ENCODE measurements around the gene WDR1.
A peak's percentile ranks its signal among the peaks of the same experiment; 100 is the strongest.

WDR1 gene

GRCh38 chr4:10063544-10064300 is 52.9 kb downstream of the WDR1 start:
- ATAC-seq (no peak), DNase-seq (ENCODE audit: low spot score in 2 of 2) (no peak)
- Mint-ChIP-seq H3K4me1 (no peaks in the 10 kb centered on the region), H3K27ac (peak overlapping the region; percentile 20), H3K4me3 (no peak overlapping the region), H3K36me3 (peaks cover 69% of the 10 kb centered on the region), H3K9me3 (no peaks in the 10 kb centered on the region)

GRCh38 chr4:10061650-10062415 is 54.8 kb downstream of the WDR1 start:
- DNase-seq (ENCODE audit: low spot score in 2 of 2) (no peak), ATAC-seq (no peak)
- H3K27ac Mint-ChIP-seq, result no peak overlapping the region
- H3K4me1 Mint-ChIP-seq, result no peaks in the 10 kb centered on the region
- H3K9me3 Mint-ChIP-seq, result no peaks in the 10 kb centered on the region
- H3K4me3 Mint-ChIP-seq, result no peak overlapping the region
- peaks cover 52% of the 10 kb centered on the region for H3K36me3 Mint-ChIP-seq

DNA sequence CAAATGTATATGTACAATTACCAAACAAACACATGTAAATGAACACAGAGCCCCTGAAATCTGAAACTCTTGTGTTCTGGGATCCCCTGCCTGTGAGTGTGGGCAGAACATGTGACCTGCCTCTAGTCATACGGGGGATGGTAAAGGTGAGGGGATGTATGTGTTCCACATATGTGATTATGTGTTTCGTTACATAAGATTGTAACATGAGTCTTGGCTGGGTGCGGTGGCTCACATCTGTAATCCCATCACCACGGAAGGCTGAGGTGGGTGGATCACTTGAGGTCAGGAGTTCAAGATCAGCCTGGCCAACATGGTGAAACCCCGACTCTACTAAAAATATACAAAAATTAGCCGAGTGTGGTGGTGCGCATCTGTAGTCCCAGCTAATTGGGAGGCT is 58.2 kb downstream of the WDR1 start:
- ATAC-seq, result no peak
- Mint-ChIP-seq H3K4me3 (no peak overlapping the region), H3K36me3 (peaks cover 20% of the 10 kb centered on the region), H3K4me1 (no peaks in the 10 kb centered on the region), H3K27ac (no peak overlapping the region), H3K9me3 (no peaks in the 10 kb centered on the region)
- no peak for DNase-seq (ENCODE audit: low spot score in 2 of 2)

DNA sequence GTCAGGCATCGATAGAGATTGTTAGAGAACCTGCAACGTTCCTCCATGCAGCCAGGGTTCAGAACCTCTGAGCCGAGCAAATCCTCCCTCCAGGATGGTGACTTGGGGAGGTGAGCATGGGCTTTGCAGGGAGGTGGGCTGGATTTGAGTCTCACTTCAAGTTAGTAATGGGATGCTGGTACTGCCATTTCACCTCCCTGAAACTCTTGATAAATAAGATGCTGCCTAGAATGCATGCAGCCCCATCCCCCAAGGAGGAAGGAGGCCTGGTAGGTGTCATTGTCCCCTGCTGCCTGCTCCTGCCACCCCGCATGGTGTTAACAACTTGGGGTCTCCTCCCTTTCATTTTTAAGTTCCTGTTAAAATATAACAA is 59.6 kb downstream of the WDR1 start:
- no peak overlapping the region for H3K4me3 Mint-ChIP-seq
- no peaks in the 10 kb centered on the region for H3K4me1 Mint-ChIP-seq
- H3K9me3 Mint-ChIP-seq, result no peaks in the 10 kb centered on the region
- ATAC-seq (no peak), DNase-seq (ENCODE audit: low spot score in 2 of 2) (no peak)
- H3K36me3 Mint-ChIP-seq, result peaks cover 11% of the 10 kb centered on the region
- H3K27ac Mint-ChIP-seq, result no peak overlapping the region

DNA sequence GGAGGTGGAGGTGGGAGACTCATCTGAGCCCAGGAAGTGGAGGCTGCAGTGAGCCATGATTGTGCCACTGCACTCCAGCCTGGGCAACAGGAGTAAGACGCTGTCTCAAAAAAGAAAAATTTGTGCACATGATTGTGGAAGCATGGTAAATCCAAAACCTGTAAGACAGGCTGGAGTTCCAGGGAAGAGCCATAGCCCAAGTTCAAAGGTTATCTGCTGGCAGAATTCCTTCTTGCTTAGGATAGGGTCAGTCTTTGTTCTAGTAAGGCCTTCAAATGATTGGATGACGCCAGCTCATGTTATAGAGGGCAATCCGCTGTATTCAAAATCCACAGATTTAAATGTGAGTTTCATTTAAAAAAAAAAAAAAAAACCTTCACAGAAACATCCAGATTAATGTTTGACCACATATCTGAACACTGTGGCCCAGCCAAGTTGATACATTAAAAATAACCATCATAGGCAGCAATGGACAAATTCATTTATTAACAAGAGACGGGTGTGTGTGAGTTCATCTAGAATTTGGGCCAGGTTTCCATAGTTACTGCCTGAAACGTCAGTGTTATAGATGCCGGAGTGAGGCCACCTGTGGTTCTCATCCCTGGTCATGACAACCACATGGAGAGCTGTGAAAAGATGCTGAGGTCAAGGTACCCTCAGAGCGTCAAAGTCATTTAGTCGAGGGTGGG is 60.1 kb downstream of the WDR1 start:
- peaks cover 11% of the 10 kb centered on the region for H3K36me3 Mint-ChIP-seq
- no peak for ATAC-seq
- DNase-seq (ENCODE audit: low spot score in 2 of 2), result no peak
- H3K9me3 Mint-ChIP-seq, result no peaks in the 10 kb centered on the region
- no peaks in the 10 kb centered on the region for H3K4me1 Mint-ChIP-seq
- no peak overlapping the region for H3K4me3 Mint-ChIP-seq
- no peak overlapping the region for H3K27ac Mint-ChIP-seq

DNA sequence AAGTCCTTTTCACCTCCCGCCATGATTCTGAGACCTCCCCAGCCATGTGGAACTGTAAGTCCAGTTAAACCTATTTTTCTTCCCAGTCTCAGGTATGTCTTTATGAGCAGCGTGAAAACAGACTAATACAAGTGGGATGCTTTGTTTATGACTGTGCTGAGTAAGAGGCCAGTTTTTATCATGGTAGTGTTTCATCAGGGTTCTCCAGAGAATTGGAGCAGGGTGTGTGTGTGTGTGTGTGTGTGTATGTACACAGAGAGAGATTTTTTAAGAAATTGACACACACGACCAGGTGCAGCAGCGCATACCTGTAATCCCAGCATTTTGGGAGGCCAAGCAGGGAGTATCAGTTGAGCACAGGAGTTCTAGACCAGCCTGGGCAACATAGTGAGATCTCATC is 60.7 kb downstream of the WDR1 start:
- ATAC-seq, result no peak
- Mint-ChIP-seq H3K4me3 (no peak overlapping the region), H3K36me3 (peaks cover 11% of the 10 kb centered on the region), H3K9me3 (no peaks in the 10 kb centered on the region), H3K27ac (no peak overlapping the region), H3K4me1 (no peaks in the 10 kb centered on the region)
- DNase-seq (ENCODE audit: low spot score in 2 of 2), result no peak

GRCh38 chr4:10054571-10055041 is 62.0 kb downstream of the WDR1 start:
- Mint-ChIP-seq H3K9me3 (no peaks in the 10 kb centered on the region), H3K4me3 (no peak overlapping the region), H3K27ac (no peak overlapping the region), H3K36me3 (no peaks in the 10 kb centered on the region), H3K4me1 (no peaks in the 10 kb centered on the region)
- ATAC-seq (no peak), DNase-seq (ENCODE audit: low spot score in 2 of 2) (no peak)

GRCh38 chr4:10053635-10054453 is 62.8 kb downstream of the WDR1 start:
- Mint-ChIP-seq H3K4me3 (no peak overlapping the region), H3K4me1 (peaks cover 7% of the 10 kb centered on the region), H3K27ac (no peak overlapping the region), H3K36me3 (no peaks in the 10 kb centered on the region), H3K9me3 (no peaks in the 10 kb centered on the region)
- no peak for ATAC-seq
- DNase-seq (ENCODE audit: low spot score in 2 of 2), result no peak

- H3K9me3 Mint-ChIP-seq, result no peaks in the 10 kb centered on the region
- H3K4me1 Mint-ChIP-seq, result peaks cover 17% of the 10 kb centered on the region
- no peak for ATAC-seq
- H3K36me3 Mint-ChIP-seq, result no peaks in the 10 kb centered on the region
- no peak overlapping the region for H3K27ac Mint-ChIP-seq
- no peak overlapping the region for H3K4me3 Mint-ChIP-seq
- no peak for DNase-seq (ENCODE audit: low spot score in 2 of 2)
These were observed 65.0 kb downstream of the WDR1 start for GRCh38 chr4:10051517-10052135.

DNA sequence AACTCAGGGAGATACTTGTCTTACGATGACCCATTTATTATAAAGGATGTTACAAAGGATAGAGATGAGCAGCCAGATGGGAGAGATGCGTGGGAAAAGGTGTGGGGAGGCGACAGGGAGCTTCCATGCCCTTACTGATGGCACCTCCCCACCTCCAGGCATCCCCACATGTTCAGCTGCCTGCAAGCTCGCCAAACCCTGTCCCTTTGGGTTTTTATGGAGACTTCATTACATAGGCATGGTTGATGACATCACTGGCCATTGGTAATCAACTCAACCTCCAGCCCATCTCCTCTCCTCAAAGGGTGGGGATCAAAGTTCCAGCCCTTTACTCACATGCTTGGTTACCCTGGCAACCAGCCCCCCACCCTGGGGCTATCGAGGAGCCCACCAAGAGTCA is 65.9 kb downstream of the WDR1 start:
- Mint-ChIP-seq H3K4me1 (peaks cover 17% of the 10 kb centered on the region), H3K9me3 (no peaks in the 10 kb centered on the region), H3K4me3 (no peak overlapping the region), H3K36me3 (no peaks in the 10 kb centered on the region), H3K27ac (peak overlapping the region; percentile 58)
- DNase-seq (ENCODE audit: low spot score in 2 of 2), result no peak
- ATAC-seq, result no peak

DNA sequence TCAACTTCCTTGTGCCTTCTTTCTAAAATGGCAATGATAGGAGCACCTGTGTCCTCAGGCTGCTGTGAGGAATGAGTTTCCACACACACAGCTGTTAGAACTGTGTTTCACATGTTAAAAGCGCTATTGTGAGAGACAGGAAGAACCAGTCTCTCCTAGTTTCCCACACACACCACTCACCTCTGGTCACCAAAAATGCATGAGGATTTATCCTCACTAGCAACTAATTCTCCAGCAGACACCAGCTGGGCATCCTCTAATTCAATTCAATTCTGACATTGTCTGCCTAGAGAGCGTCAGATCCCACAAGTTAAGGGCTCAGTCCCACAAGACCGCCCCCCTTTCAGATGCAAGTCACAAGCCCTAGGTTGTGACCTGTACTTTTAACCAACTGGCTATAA is 66.3 kb downstream of the WDR1 start:
- DNase-seq (ENCODE audit: low spot score in 2 of 2) (no peak), ATAC-seq (no peak)
- Mint-ChIP-seq H3K4me1 (peaks cover 17% of the 10 kb centered on the region), H3K27ac (no peak overlapping the region), H3K4me3 (no peak overlapping the region), H3K9me3 (no peaks in the 10 kb centered on the region), H3K36me3 (no peaks in the 10 kb centered on the region)

DNA sequence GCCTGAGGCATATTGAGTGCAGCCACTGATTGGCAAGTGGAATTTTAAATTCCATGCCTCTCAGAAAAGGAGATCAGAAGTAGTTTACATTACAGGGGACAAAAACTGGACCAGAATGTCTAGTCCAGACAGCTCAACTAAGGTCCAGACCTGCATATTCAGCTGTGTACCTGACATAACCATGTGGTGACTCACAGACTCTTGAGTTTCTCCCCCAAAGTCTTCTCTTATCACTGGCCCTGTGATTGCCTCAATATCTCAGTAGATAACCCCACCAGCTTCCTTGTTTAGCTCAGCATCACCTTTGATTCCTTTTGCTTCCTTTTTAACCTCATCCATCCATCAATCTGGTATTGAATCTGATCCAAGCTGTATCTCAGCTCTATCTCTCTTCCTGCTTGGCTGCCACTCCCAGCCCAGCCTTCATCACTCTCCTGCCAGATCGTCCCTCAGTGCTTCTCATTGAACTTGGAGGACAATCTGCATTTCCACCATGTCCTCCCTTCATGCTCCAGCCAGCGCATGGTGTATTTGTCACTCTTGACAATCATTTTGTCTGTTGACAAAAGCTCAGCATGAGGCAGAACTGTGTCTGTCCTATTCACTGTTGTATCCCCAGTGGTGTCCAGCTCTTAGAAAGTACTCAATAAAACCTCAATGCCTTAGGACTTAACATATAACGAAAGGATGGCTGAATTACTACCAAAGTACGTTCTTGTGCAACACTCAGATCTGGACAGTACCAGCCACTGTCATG is 67.5 kb downstream of the WDR1 start:
- DNase-seq (ENCODE audit: low spot score in 2 of 2) (no peak), ATAC-seq (no peak)
- H3K4me3 Mint-ChIP-seq, result no peak overlapping the region
- H3K27ac Mint-ChIP-seq, result no peak overlapping the region
- H3K9me3 Mint-ChIP-seq, result no peaks in the 10 kb centered on the region
- H3K4me1 Mint-ChIP-seq, result peaks cover 17% of the 10 kb centered on the region
- no peaks in the 10 kb centered on the region for H3K36me3 Mint-ChIP-seq

GRCh38 chr4:10047967-10048366 is 68.6 kb downstream of the WDR1 start:
- DNase-seq (ENCODE audit: low spot score in 2 of 2) (no peak), ATAC-seq (no peak)
- no peak overlapping the region for H3K4me3 Mint-ChIP-seq
- H3K4me1 Mint-ChIP-seq, result peaks cover 17% of the 10 kb centered on the region
- no peaks in the 10 kb centered on the region for H3K9me3 Mint-ChIP-seq
- peaks cover under 1% of the 10 kb centered on the region for H3K36me3 Mint-ChIP-seq
- H3K27ac Mint-ChIP-seq, result no peak overlapping the region

DNA sequence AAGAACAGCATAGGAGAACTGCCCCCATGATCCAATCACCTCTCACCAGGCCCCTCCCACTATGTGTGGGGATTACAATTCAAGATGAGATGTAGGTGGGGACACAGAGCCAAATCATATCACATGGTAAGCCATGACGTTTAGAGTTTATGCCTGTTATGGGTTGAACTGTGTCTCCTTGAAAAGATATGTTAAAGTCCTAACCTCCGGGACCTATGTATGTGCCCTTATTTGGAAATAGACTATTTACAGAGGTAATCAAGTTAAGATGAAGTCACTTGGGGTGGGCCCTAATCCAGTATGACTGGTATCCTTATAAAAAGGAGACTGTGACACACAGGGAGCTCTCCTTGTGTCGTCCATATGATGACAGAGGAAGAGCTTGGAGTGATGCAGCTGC is 70.1 kb downstream of the WDR1 start:
- Mint-ChIP-seq H3K9me3 (peaks cover 7% of the 10 kb centered on the region), H3K4me1 (peaks cover 17% of the 10 kb centered on the region), H3K27ac (no peak overlapping the region), H3K36me3 (peaks cover 4% of the 10 kb centered on the region), H3K4me3 (no peak overlapping the region)
- ATAC-seq (no peak), DNase-seq (ENCODE audit: low spot score in 2 of 2) (no peak)

Measured in stimulated activated effector memory CD8-positive, alpha-beta T cell treated with anti-CD3 and anti-CD28 coated beads, Interleukin-12 subunit alpha, Interleukin-12 subunit beta, amount 100 ng/mL, for 72 hours (primary cell).